Right cardiac atrium (tissue), 5 donors: ENCODE measurements around the gene CC2D1A. TPM values are rescaled to one million over a fixed set of nuclear protein-coding genes. Genes with fewer than 3 reads are reported as not detected.
A peak's percentile ranks its signal among the peaks of the same experiment; 100 is the strongest.
"Not testable (repeated sequence)": the region's sequence is repeated elsewhere in the genome, so short reads cannot be mapped to it uniquely, and the experiment has no call there.

Experiments used
- ATAC-seq, 2 donors: fragments of 200-7000 bp; cut with Tn5 transposase; one replicate each; pipeline versions ENCODE4 v1.8.0 to v1.9.1; 2020; ENCODE audit warnings: moderate library complexity in 2 of 2, mild to moderate bottlenecking in 1 of 2
- DNase-seq, 3 donors: peaks; one replicate each; pipeline ENCODE4 v3.0.0-alpha.2; 2020
- H3K27ac ChIP-seq: one replicate; pipeline ENCODE4 v1.5.1; 2013; ENCODE audit warnings: mild to moderate bottlenecking, low read length, control low read depth, moderate library complexity
- H3K27me3 ChIP-seq: one replicate; pipeline ENCODE4 v1.6.1; 2013; ENCODE audit not compliant: control insufficient read depth, insufficient read depth
- H3K4me1 ChIP-seq: one replicate; pipeline ENCODE4 v1.6.1; 2013; ENCODE audit warnings: low read length; ENCODE audit not compliant: control insufficient read depth, insufficient read depth
- H3K4me3 ChIP-seq: one replicate; pipeline ENCODE4 v1.5.1; 2013; ENCODE audit warnings: low read length, control low read depth
- H3K9me3 ChIP-seq: one replicate; pipeline ENCODE4 v1.6.1; 2013; ENCODE audit warnings: low read length; ENCODE audit not compliant: control insufficient read depth
- WGBS: extraction: QIAGEN DNeasy Blood & Tissue Kit; methylation state at CpG from one replicate; pipeline ENCODE4 v1.1.7; 2013; 5-methylcytosine and 5-hydroxymethylcytosine counted together
- intact Hi-C, 4 donors: fragments of 100-400 bp; cut with DNase I; formaldehyde crosslinking; loops; one replicate each; pipeline versions ENCODE4 v1.11.0 to v1.14.0; 2022 to 2023
- polyA plus RNA-seq: library from polyadenylated mRNA; stranded (reverse); fragments of 200-250 nt; gene quantifications from one replicate; pipeline ENCODE4 v1.2.3, GENCODE V29; 2013
- total RNA-seq, 4 donors: library from RNA; stranded (reverse); fragmentation: NEBNext Ultra II Directional; extraction: Animal tissue kit (Norgen Biotek cat#: 25700); gene quantifications; one replicate each; pipeline ENCODE4 v1.2.1, GENCODE V29; 2021
- donor health status: healthy with polysubstance abuse.
- donor health status: DM: no; HTN: yes; CAD: no.
- donor health status: DM: no; HTN: no; CAD: no.
- donor health status: DM: no; HTN: yes; CAD: no; lungs with severe emphysema.
- donor health status: DM: yes; HTN: yes; CAD: no.

CC2D1A gene
- total and polyA plus RNA-seq, 5 donors: 21.6 to 26.2 (median 22.6) TPM

DNA sequence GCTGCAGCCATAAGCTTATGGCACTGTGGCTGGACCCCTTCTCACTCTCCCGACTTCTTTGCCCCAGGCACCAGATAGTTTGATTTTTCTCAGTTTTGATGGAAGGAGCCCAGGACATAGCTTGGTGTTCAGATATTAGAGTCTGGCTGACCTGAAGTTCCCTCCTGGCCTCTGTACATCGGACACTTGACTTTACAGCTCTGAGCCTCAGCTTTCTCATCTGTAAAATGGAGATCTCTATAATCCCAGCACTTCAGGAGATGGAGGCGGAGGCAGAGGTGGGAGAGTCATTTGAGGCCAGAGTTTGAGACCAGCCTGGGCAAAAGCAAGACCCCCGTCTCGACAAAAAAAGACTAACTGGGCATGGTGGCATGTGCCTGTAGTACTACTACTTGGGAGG lies 909 bp downstream of the CC2D1A start:
- H3K4me3 ChIP-seq: peak overlapping the region; percentile 61
- DNase-seq (no peak), ATAC-seq (no peak)
- H3K9me3 ChIP-seq: no peaks in the 10 kb centered on the region
- 95% methylated on average over 5 of the region's 5 CpGs for WGBS
- no peaks in the 10 kb centered on the region for H3K27me3 ChIP-seq
- intact Hi-C loops: loop anchor here in 1 of 4 donors (10.0 kb wide), 1 partner anchor 238 kb away; no protein-coding TSS in a partner anchor
- no peak overlapping the region for H3K27ac ChIP-seq
- H3K4me1 ChIP-seq: peaks cover 3% of the 10 kb centered on the region

GRCh38 chr19:13908674-13909073 lies 2.7 kb downstream of the CC2D1A start:
- Histone ChIP-seq H3K27ac (no peak overlapping the region), H3K4me1 (peaks cover 3% of the 10 kb centered on the region), H3K27me3 (no peaks in the 10 kb centered on the region), H3K4me3 (no peak overlapping the region), H3K9me3 (no peaks in the 10 kb centered on the region)
- ATAC-seq (no peak), DNase-seq (peak in 1 of 3 donors; percentile 2)
- intact Hi-C loops: loop anchor here in 1 of 4 donors (10.0 kb wide), 1 partner anchor 236 kb away; no protein-coding TSS in a partner anchor
- 87% methylated on average over 8 of the region's 8 CpGs for WGBS

DNA sequence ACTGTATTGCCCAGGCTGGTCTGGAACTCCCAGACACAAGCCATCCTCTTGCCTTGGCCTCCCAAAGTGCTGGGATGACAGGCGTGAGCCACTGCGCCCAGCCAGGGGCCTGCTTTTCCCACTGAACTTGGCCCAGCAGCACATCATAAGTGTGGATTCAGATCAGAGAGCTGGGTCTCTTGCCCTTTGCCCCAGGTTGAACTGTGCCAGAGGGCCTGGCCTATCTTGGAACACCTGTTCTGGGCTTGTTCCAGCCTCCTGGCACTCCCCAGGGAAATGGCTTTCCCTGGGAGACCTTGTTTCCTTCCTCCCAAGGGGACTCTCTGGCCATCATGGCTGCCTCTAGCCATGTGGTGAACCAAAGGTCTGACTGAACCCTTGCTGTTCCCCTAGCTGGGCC lies 3.4 kb downstream of the CC2D1A start:
- Histone ChIP-seq H3K27ac (no peak overlapping the region), H3K27me3 (no peaks in the 10 kb centered on the region), H3K4me3 (no peak overlapping the region), H3K9me3 (no peaks in the 10 kb centered on the region), H3K4me1 (peaks cover 3% of the 10 kb centered on the region)
- DNase-seq: peak in 1 of 3 donors; percentile 11
- intact Hi-C loops: loop anchor here in 1 of 4 donors (10.0 kb wide), 1 partner anchor 235 kb away; no protein-coding TSS in a partner anchor
- ATAC-seq: no peak
- 100% methylated on average over 2 of the region's 2 CpGs for WGBS

DNA sequence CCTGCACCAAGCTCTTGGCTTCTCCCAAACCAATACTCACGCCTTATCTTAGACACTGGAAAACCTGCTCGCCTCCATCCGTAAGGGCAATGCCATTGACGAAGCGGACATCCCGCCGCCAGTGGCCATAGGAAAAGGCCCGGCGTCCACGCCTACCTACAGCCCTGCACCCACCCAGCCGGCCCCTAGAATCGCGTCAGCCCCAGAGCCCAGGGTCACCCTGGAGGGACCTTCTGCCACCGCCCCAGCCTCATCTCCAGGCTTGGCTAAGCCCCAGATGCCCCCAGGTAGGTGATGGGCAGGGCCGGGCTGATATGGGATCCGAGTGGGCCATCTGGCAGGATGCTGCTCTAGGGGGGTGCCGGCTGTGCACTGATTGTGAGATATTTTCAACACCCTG lies 7.4 kb downstream of the CC2D1A start:
- Histone ChIP-seq H3K9me3 (no peaks in the 10 kb centered on the region), H3K4me1 (no peaks in the 10 kb centered on the region), H3K27ac (no peak overlapping the region), H3K27me3 (no peaks in the 10 kb centered on the region), H3K4me3 (no peak overlapping the region)
- DNase-seq (no peak), ATAC-seq (no peak)
- intact Hi-C loops: no loop called here
- 92% methylated on average over 17 of the region's 17 CpGs for WGBS

DNA sequence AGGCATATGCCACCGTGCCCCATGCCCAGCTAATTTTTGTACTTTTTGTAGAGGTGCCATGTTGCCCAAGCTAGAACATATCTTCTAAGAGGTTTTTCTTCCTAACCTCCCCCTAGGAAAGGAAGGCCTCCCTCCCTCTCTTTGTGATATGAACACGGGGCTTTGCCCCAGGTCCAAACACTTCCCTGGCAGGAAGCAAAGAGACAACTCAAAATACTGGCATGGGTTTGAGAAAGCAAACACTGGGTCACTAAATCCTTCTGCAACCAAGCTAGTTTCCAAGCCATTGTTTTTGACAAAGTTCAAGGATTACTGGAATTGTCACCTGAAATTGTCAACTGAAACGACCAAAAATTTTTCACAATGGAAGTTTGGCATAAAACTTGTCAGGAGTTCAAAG lies 8.8 kb downstream of the CC2D1A start:
- 82% methylated on average over 3 of the region's 3 CpGs for WGBS
- Histone ChIP-seq H3K9me3 (no peaks in the 10 kb centered on the region), H3K27ac (no peak overlapping the region), H3K4me1 (no peaks in the 10 kb centered on the region), H3K27me3 (no peaks in the 10 kb centered on the region), H3K4me3 (no peak overlapping the region)
- intact Hi-C loops: no loop called here
- DNase-seq: no peak
- no peak for ATAC-seq

- peak in 1 of 2 donors; percentile 62 for ATAC-seq
- 68% methylated on average over 14 of the region's 14 CpGs for WGBS
- Histone ChIP-seq H3K4me3 (no peak overlapping the region), H3K9me3 (no peaks in the 10 kb centered on the region), H3K4me1 (no peaks in the 10 kb centered on the region), H3K27me3 (no peaks in the 10 kb centered on the region), H3K27ac (no peak overlapping the region)
- intact Hi-C loops: no loop called here
- peak in 2 of 3 donors; percentile 72 for DNase-seq
Observed at GRCh38 chr19:13917888-13918406, 11.9 kb downstream of the CC2D1A start.

DNA sequence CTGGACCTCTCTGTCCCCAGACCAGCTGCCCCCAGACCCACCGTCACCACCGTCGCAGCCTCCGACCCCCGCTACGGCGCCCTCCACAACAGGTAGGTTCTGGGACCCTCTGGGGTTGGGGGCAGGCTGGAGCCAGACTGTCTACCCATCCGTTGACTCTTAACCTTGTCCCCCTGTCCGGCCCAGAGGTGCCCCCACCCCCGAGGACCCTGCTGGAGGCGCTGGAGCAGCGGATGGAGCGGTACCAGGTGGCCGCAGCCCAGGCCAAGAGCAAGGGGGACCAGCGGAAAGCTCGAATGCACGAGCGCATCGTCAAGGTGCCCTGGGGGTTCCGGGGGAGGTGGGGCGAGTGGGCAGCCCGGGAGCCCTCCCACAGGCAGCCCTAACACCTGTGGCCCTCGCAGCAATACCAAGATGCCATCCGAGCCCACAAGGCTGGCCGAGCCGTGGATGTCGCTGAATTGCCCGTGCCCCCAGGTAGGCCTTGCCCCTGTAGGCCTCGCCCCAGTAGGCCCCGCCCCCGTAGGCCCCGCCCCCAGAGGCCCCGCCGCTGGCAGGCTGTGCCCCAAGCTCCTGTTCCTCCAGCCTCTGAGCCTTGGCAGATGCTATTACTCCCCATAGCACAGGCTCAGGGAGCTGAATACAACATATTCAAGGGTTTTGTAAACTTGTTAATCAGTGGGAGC lies 12.9 kb downstream of the CC2D1A start:
- 87% methylated on average over 34 of the region's 34 CpGs for WGBS
- H3K27ac ChIP-seq: no peak overlapping the region

DNA sequence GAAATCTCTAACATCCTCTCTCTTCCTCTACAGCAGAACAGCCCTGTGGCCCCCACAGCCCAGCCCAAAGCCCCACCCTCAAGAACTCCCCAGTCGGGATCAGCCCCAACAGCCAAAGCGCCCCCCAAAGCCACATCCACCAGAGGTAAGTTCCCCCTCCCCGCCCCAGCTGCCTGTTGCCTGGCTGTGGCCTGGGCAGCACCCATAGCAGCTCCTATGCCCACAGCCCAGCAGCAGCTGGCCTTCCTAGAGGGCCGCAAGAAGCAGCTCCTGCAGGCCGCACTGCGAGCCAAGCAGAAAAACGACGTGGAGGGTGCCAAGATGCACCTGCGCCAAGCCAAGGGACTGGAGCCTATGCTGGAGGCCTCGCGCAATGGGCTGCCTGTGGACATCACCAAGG lies 14.5 kb downstream of the CC2D1A start:
- intact Hi-C loops: no loop called here
- no peaks in the 10 kb centered on the region for H3K9me3 ChIP-seq
- H3K4me3 ChIP-seq: no peak overlapping the region
- WGBS: 97% methylated on average over 11 of the region's 11 CpGs
- no peaks in the 10 kb centered on the region for H3K27me3 ChIP-seq
- H3K4me1 ChIP-seq: no peaks in the 10 kb centered on the region
- no peak overlapping the region for H3K27ac ChIP-seq
- DNase-seq: no peak
- ATAC-seq: peak in 1 of 2 donors; percentile 5

More for the DNA sequence above, 12.9 kb downstream of the CC2D1A start:
- no peaks in the 10 kb centered on the region for H3K9me3 ChIP-seq
- H3K4me3 ChIP-seq: no peak overlapping the region
- DNase-seq (no peak), ATAC-seq (peak in 1 of 2 donors; percentile 10)
- intact Hi-C loops: no loop called here
- H3K27me3 ChIP-seq: no peaks in the 10 kb centered on the region
- no peaks in the 10 kb centered on the region for H3K4me1 ChIP-seq

- DNase-seq: no peak
- intact Hi-C loops: no loop called here
- no peaks in the 10 kb centered on the region for H3K27me3 ChIP-seq
- H3K4me1 ChIP-seq: no peaks in the 10 kb centered on the region
- no peaks in the 10 kb centered on the region for H3K9me3 ChIP-seq
- H3K27ac ChIP-seq: no peak overlapping the region
- peak in 1 of 2 donors; percentile 44 for ATAC-seq
- 90% methylated on average over 2 of the region's 2 CpGs for WGBS
- no peak overlapping the region for H3K4me3 ChIP-seq
Observed at GRCh38 chr19:13920940-13921747, 15.1 kb downstream of the CC2D1A start.

DNA sequence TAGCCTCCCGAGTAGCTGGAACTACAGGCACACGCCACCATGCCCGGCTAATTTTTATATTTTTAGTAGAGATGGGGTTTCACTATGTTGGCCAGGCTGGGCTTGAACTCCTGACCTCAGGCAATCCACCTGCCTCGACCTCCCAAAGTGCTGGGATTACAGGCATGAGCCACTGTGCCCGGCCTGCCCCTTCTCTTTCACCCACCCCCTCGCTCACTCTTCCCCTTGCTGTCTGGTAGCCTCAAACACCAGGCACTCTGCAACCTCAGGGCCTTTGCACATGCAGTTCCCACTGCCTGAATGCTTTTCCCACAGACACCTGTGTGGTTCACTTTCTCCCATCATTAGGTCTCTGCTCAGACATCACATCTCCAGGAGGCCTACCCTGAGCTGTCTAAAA lies 16.1 kb downstream of the CC2D1A start:
- H3K9me3 ChIP-seq, H3K27me3 ChIP-seq, intact Hi-C loops, ATAC-seq, H3K27ac ChIP-seq, H3K4me3 ChIP-seq, DNase-seq, H3K4me1 ChIP-seq: not testable (repeated sequence)
- WGBS: 97% methylated on average over 6 of the region's 6 CpGs
